ENCODE measurements around the gene SCN2B.

The SCN2B gene

GRCh38 chr11:118174006-118174567 is 2.4 kb downstream of the SCN2B start:
- no peak for DNase-seq (ENCODE audit: low read depth)

- DNase-seq (ENCODE audit: low read depth) = no peak
These were observed 4.1 kb downstream of the SCN2B start for GRCh38 chr11:118172356-118172755.

- peak; percentile 56 for DNase-seq (ENCODE audit: low read depth)
These were observed 5.0 kb downstream of the SCN2B start for GRCh38 chr11:118171269-118172062.

- no peak for DNase-seq (ENCODE audit: low read depth)
These were observed 5.6 kb downstream of the SCN2B start for GRCh38 chr11:118170882-118171268.

- no peak for DNase-seq (ENCODE audit: low read depth)
These were observed 6.2 kb downstream of the SCN2B start for GRCh38 chr11:118170231-118170630.

- no peak for DNase-seq (ENCODE audit: low read depth)
These were observed 6.9 kb downstream of the SCN2B start for GRCh38 chr11:118169300-118170140.

GRCh38 chr11:118168751-118169150 is 7.7 kb downstream of the SCN2B start:
- no peak for DNase-seq (ENCODE audit: low read depth)

GRCh38 chr11:118168316-118168715 is 8.1 kb downstream of the SCN2B start:
- no peak for DNase-seq (ENCODE audit: low read depth)

- no peak for DNase-seq (ENCODE audit: low read depth)
These were observed 8.5 kb downstream of the SCN2B start for GRCh38 chr11:118167906-118168305.

GRCh38 chr11:118167253-118167652 is 9.2 kb downstream of the SCN2B start:
- no peak for DNase-seq (ENCODE audit: low read depth)

- no peak for DNase-seq (ENCODE audit: low read depth)
These were observed 9.8 kb downstream of the SCN2B start for GRCh38 chr11:118166641-118167040.

GRCh38 chr11:118164885-118165284 is 11.6 kb downstream of the SCN2B start:
- DNase-seq (ENCODE audit: low read depth) = no peak

GRCh38 chr11:118163494-118163893 is 12.9 kb downstream of the SCN2B start:
- DNase-seq (ENCODE audit: low read depth) = no peak

- DNase-seq (ENCODE audit: low read depth) = no peak
These were observed 13.6 kb downstream of the SCN2B start for GRCh38 chr11:118162846-118163245.

GRCh38 chr11:118161786-118162185 is 14.7 kb downstream of the SCN2B start:
- no peak for DNase-seq (ENCODE audit: low read depth)

- no peak for DNase-seq (ENCODE audit: low read depth)
These were observed 19.1 kb downstream of the SCN2B start for GRCh38 chr11:118157186-118157895.

- no peak for DNase-seq (ENCODE audit: low read depth)
These were observed 19.8 kb downstream of the SCN2B start for GRCh38 chr11:118156531-118157185.

GRCh38 chr11:118155776-118156530 is 20.5 kb downstream of the SCN2B start:
- no peak for DNase-seq (ENCODE audit: low read depth)

- DNase-seq (ENCODE audit: low read depth) = no peak
These were observed 21.8 kb downstream of the SCN2B start for GRCh38 chr11:118154641-118155040.

GRCh38 chr11:118153976-118154375 is 22.5 kb downstream of the SCN2B start:
- DNase-seq (ENCODE audit: low read depth) = no peak

- DNase-seq (ENCODE audit: low read depth) = no peak
These were observed 22.9 kb downstream of the SCN2B start for GRCh38 chr11:118153516-118153915.
